SIG-M5 treated with dmso at 0.1 percent for 504 hours (cell line): ENCODE results near the gene SSTR3.
"Not testable (repeated sequence)": the region's sequence is repeated elsewhere in the genome, so short reads cannot be mapped to it uniquely, and the experiment has no call there.

Experiments used
- DNase-seq: peaks from one replicate; lab custom pipeline; 2025; ENCODE audit not compliant: unreplicated experiment; lab: John Stamatoyannopoulos, UW

Gene SSTR3

DNA sequence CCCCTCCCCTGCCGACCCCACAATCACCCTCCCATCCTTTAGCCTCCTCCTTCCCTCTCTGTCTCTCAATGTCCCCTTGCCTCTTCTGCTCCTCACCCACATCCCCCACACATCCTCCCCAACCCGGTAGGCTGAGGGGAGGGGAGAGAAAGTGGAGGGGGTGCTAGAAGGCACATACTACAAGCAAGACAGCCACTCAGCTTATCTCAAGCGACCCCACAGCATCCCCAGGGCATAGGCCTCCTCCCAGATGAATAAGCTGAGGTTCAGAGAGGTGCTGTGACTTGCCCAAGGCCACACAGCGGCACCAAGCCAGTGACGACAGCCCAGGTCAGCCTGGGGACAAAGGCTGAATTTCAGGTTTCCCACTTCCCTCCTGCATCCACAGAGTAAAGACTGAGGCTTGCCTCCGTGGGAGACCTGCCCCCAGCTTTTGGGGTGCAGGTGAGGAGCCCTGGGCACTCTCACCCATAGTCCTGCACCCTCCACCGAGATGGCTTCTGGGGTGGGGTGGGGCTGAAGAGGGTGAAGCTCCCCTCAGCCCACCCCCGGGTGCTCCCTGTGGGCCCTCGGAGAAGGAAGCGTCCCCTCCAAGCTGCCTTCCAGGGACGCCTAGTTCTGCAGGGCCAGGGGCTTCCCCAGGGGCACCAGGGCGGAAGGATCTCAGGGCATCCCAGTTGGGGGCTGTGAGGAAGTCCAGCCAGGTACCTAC is 31.3 kb upstream of the SSTR3 start:
- peak; percentile 16 for DNase-seq

GRCh38 chr22:37242395-37242918 is 30.2 kb upstream of the SSTR3 start:
- DNase-seq, result peak; percentile 96

DNA sequence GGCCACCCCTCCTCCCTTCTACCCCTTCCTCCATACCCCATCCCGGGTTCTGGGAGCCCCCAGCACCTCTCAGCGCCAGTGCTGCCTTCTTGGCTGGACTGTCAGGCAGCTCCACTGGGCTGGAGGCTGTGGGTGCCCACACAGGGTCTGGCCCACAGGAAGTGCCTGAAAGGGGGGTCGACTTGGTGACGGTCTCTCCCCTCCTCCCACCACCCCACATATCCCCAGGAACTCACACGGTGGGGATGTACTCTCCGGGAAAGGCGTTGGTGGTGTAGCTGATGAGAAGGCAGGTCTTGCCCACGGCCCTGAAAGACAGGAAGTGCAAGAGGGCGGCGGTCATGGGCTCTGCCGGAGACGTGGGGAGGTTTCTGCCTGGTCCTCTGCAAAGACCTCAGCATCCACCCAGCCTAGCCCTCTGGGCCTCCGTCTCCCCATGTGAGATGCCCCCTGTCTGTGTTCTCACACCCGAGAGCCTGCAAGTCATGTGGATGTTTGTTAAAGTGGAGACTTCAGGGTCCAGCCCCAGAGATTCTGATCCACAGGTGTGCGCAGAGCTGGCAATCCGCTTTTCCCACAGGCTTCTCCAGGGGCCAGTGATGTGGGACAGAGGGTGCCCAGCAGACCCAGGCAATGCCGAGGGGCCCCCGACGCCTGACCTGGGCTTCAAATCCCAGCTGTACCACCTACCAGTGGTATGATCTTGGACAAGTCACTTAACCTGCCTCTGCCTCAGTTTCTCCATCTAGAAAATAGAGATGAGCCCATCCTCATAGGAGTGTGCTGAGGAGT is 29.3 kb upstream of the SSTR3 start:
- no peak for DNase-seq

DNA sequence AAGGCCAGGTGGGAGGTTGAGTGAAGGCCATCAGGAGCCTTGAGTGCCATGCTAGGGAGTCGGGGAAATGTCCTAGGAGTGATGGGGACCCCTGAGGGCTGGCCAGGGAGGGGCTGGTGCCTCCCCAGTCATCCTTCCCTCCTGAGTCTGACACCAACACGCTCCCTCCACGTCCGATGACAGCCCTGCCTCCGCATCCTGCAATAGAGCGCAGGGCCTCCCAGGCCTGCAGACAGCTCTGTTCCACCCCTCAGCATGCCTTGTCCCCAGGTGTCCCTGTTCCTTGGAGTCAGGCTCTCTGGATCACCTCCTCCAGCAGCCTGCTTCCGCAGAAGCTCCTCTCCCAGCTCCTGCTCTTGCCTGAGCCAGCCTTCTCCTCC is 28.7 kb upstream of the SSTR3 start:
- DNase-seq, result no peak

DNA sequence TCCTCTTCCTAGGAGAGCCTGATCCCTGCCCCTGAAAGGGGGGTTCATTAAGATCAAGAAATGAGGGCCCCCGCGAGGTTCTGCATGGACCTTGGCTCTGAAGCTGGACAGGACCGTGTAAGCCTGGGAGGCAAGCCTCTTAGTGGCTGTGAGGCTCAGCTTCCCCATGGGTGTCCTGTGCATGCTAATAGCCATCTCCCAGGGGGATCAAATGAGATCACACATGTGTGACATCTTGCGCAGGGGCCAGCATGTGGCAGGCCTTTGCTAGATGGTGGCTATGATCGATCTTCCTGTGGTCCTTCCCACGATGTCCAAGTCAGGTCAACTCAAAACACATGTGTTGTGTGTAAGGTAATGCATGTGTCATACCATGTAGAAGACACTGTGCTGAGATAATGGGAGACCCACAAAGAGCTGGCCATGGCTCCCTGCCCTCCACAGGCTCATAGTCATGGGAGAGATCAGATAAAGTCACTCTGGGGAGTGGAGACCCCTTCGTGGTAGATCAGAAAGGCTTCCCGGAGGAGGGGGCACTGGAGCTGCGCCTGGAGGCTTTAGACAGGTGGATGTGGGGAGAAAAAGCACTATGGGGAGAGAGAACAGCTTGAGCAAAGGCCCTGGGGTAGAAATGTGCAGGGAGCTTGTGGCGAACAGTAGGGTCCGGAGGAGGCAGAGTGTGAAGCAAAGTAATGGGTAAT is 28.1 kb upstream of the SSTR3 start:
- DNase-seq, result no peak

DNA sequence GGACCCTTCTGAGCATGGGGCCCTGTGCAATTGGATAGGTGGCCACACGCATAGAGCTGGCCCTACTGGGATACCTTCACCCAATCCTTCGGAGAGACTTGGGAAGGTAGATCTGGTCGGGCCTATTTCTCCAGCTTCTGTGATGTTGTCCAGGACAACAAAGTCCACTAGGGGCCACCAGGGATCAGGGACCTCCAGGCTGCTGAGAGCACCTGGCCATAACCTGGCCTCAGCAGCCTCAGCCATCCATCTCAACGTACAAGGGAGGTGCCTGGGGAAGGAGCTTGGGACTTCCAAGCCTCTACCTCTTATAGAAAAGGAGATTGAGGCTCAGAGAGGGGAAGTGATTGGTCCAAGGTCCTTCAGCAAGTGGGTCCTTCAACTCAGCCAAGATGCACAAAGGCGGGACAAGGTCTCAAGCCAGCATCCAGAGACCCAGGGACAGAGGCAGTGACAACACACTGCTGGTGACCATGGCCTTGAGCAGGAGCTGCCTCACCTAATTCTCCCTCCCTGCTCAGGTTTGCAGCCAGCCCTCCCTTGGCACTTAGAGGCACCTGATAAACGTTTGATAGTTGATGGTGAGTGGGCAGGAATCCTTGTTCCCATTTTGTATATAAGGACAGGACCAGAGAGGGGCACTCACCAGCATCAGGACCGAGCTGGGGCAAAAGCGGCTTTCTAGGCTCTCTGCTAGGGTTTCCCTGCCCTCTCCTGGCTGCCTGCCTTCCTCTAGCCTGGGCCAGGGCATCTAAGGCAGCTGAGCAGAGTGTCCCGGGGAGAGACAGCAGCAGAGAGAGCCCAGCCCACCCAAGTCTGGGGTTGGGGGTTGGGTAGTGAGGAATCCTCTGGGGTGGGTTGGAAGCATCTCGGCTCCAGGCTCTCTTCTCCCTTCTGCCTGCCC is 27.3 kb upstream of the SSTR3 start:
- DNase-seq, result no peak

DNA sequence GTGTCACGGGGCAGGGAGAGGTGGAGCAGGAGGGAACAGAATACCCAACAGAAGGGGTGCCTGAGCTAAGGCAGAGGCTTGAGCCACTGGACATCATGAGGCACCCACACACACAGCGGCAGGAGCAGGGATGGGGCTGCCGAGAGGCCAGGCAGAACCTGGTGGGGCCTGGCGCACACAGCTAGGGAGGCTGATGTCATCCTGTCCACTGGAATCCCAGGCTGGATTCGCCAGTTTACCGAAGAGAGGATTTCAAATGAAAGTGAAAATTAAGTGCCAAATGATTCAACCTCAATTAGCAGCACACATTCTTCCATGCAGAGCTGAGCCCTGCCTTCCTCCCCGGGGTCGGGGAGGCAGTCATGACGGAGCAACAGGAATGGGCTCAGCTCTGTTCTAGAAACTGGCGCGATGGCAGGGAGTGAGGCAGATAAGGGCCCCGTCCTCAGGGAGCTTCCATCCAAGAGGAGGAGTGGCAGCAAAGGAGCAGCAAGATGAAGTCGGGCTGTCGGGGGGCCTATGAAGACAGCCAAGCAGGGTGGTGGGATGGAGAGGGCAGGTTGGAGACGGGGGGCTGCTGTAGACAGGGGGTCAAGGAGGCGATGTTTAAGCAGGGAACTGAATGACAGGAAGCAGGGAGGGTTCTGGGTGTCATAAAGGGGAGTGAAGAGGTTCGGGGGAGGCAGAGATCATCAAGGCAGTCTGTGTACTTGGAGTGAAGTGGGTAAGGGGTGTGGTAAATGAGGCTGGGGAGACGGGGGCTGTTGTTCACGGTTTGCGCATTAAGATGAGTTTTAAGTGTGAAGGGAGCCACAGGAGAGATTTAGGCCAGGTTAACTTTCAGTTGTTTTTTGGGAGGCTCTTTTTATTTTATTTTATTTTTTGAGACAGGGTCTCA is 25.3 kb upstream of the SSTR3 start:
- no peak for DNase-seq

DNA sequence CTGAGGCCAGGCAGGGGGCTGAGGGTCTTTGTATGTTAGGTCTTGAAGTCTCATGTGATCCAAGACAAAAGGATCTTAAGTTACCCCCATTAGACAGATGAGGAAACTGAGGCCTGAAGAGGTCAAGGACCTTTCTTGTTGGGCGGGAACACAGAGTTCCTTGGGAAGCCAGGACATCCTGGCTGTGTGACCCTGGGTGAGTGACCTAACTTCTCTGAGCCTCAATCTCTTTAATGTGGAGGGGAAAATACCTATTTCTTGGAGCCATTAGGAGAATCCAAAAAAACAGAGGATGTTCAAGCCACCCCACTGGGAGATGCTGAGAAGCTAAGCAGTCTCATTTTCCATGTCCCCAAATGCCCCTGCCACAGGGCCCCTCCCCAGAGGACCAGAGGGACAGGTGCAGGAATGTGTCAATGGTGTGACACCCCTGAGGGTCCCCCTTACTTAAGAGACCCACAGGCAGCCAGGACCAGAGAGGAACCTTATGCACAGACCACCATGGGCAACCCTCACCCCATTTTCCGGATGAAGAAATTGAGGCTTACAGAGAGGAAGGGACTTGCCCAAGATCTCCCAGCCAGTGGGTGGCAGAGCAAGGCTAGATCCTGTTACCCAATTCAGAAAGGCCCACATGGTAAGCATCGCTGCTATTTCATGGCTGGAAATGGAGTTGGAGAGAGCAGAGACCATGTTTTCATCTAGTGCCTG is 23.8 kb upstream of the SSTR3 start:
- DNase-seq, result no peak

GRCh38 chr22:37234736-37235711 is 22.7 kb upstream of the SSTR3 start:
- DNase-seq, result no peak

GRCh38 chr22:37233751-37234631 is 21.7 kb upstream of the SSTR3 start:
- DNase-seq, result no peak

DNA sequence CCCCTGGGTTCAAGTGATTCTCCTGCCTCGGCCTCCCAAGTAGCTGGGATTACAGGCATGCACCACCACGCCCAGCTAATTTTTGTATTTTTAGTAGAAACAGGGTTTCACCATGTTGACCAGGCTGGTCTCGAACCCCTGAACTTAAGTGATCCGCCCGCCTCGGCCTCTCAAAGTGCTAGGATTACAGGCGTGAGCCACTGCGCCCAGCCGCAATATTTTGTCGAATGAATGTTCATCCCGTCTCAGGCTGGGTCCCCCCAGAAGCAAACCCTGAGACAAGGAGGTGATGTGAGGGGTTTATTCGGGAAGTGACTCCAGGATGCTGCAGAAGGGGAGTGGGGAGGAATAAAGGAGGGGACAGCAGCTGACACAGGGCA is 21.1 kb upstream of the SSTR3 start:
- DNase-seq, result not testable (repeated sequence)

DNA sequence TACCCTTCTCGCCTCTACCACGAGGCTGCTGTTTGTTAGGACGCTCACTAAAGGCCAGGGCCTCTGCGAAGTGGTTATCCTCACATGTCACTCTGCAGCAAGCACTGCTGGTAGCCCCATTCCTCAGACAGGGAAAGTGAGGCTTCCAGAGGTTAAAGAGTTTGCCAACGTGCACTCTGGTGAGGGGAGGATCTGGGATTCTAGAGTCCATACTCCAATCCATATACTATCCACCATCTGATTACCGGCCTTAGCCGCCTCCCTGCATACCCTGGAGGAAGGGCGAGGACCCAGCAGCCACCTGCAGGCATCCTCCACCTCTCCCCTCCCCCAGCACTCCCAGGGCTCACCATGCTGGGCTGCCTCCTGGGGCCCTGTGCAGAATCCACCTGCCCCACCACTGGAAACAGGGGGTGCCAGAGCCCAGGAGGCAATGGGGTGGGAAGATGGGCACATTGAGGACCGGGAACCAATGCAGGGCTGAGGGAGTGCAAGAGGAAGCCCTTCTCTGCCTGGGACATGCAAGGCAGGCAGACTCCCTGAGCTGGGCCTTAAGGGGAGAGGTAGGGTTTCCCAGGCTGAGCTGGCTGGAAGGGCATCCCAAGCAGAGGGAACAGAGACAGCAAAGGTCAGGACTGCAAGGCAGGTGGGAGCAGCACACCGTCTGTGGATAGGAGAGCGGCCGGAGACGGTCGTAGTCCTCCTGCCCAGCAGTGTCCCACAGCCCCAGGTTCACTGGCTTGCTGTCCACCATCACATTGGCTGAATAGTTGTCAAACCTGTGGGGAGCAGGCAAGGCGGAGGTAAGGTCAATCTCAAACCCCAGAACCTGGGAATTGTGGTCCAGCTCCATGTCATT is 20.1 kb upstream of the SSTR3 start:
- DNase-seq, result no peak

GRCh38 chr22:37231406-37232139 is 19.3 kb upstream of the SSTR3 start:
- no peak for DNase-seq

GRCh38 chr22:37230673-37231405 is 18.6 kb upstream of the SSTR3 start:
- DNase-seq, result no peak
